GM10266 (cell line): Measurements from ENCODE around the gene CHRNG.
"Not testable (repeated sequence)": the region's sequence is repeated elsewhere in the genome, so short reads cannot be mapped to it uniquely, and the experiment has no call there.

ENCODE experiments used
- DNase-seq: peaks from one replicate; pipeline ENCODE4 v3.0.0; 2012; ENCODE audit errors: extremely low spot score
- TF ChIP-seq, protein P1 (sequence below): IDR thresholded peaks from 2 replicates; pipeline ENCODE4 v1.5.1; 2012; ENCODE audit warnings: mild to moderate bottlenecking, low read depth; ENCODE audit not compliant: control insufficient read depth, insufficient read depth; ENCODE audit errors: missing control alignments

CHRNG gene

GRCh38 chr2:232528746-232529460 is 10.6 kb upstream of the CHRNG start:
- DNase-seq = no peak
- TF ChIP-seq, protein P1, sequence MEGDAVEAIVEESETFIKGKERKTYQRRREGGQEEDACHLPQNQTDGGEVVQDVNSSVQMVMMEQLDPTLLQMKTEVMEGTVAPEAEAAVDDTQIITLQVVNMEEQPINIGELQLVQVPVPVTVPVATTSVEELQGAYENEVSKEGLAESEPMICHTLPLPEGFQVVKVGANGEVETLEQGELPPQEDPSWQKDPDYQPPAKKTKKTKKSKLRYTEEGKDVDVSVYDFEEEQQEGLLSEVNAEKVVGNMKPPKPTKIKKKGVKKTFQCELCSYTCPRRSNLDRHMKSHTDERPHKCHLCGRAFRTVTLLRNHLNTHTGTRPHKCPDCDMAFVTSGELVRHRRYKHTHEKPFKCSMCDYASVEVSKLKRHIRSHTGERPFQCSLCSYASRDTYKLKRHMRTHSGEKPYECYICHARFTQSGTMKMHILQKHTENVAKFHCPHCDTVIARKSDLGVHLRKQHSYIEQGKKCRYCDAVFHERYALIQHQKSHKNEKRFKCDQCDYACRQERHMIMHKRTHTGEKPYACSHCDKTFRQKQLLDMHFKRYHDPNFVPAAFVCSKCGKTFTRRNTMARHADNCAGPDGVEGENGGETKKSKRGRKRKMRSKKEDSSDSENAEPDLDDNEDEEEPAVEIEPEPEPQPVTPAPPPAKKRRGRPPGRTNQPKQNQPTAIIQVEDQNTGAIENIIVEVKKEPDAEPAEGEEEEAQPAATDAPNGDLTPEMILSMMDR = no peak

DNA sequence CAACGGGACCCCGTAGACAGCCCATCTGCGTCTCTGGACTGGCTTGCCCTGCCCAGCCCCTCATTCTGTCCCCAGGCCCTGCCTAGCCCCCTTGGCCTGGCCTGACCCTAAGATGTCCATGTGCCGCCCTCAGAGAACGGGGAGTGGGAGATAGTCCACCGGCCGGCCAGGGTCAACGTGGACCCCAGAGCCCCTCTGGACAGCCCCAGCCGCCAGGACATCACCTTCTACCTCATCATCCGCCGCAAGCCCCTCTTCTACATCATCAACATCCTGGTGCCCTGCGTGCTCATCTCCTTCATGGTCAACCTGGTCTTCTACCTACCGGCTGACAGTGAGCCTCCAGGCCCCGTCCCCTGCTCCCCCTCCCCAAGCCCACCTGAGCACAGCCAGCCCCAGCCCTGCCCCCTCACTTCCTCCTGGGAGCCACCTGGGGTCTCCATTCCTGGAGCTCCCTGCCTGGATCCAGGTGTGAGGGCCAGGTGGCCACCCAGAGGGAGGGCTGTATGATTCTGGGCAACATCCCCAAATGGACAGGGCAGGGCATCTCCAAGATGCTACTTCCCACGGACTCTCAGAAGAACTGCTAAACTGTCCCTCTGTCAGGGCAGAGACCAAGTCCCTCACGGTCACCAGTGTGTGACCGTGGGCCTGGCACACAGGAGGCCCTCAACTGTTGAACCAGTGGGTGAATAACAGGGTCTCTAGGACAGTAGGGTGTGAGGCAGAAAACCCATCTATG is 9.5 kb upstream of the CHRNG start:
- TF ChIP-seq, protein P1 = no peak
- DNase-seq = no peak

DNA sequence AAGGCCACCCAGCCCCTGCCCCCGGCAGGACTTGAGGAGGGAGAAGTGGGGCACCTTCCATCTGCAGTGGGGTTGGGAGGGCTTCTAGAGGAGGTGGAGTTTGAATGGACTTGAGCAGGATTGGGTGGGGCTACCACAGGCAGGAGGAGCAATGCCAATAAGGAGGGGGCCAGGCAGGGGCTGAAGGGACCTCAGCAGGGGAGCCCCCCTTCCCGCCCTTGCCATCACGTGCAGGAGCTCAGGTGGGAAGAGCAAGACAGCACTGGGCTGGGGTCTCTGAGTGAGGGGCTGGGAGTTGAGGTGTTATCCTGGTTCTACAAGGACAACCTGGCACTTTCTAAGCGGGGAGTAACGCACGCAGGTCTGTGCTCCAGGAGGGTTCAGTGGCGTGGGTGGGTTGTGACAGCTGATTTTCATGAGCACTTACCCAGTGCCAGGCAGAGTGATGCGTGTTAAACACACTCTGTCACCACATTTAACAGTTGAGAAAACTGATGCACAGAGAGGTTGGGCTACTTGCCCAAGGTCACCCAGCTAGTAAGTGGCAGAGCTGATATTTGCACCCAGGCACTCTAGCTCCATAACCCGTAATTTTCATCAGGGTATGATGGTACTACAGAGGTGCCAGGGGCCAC is 8.7 kb upstream of the CHRNG start:
- no peak for DNase-seq
- TF ChIP-seq, protein P1 = no peak

DNA sequence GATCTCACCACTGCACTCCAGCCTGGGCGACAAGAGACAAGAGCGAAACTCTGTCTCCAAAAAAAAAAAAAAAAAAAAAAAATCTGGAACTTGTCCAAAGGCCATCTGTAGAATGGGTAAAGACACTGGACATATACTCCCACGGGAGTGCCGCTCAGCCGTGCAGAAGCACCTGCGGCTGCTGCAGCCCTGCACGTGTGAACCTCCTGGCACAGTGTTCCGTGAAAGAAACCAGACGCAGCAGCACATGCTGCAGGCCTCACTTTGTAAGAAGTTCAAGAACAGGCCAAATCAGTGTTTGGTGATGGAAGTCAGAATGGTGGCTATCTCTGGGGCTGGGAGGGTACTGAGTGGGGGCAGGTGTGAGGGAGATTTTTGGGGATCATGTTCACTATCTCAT is 7.1 kb upstream of the CHRNG start:
- DNase-seq = no peak
- TF ChIP-seq, protein P1 = no peak

DNA sequence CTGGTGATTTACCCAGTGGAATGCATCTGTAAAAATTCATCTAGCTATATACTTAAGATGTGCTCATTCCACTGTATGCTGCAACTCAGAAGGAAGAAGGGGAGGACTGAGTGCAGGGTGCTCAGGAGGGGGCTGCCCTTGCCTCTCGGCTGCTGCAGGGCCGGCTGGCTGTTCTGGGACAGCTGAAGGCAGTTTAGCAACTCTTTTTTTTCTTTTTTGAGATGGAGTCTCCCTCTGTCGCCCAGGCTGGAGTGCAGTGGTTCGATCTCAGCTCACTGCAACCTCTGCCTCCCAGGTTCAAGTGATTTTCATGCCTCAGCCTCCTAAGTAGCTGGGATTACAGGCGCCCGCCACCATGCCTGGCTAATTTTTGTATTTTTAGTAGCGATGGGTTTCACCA is 6.7 kb upstream of the CHRNG start:
- DNase-seq = not testable (repeated sequence)

DNA sequence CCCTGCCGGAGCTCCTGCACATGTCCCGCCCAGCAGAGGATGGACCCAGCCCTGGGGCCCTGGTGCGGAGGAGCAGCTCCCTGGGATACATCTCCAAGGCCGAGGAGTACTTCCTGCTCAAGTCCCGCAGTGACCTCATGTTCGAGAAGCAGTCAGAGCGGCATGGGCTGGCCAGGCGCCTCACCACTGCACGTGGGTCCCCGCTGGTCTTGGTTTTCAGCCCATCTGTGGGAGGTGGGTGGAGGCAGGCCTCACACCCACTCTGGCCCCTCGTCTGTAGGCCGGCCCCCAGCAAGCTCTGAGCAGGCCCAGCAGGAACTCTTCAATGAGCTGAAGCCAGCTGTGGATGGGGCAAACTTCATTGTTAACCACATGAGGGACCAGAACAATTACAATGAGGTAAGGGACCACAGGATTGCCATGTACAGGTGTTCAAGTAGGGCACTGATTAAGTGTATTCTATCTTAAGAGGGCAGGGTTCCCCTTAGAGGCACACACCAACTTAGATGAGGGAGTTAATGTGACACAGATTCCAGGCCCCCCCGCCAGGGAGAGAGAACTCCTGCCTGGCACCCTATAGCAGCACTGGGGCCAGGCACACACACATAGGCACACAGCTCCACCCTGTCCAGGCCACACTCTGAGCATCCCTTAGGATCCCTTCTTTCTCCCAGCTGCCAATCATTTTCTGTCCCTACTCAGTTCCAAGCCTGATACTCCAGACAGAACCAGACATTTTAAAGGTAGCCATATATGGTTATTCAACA is 5.4 kb upstream of the CHRNG start:
- TF ChIP-seq, protein P1 = no peak
- no peak for DNase-seq

- TF ChIP-seq, protein P1 = no peak
- DNase-seq = no peak
Observed at GRCh38 chr2:232534940-232535651, 4.4 kb upstream of the CHRNG start.
